T1000 (cell line): Measurements from ENCODE around the gene BRINP1.

Experiments used
- DNase-seq: peaks from one replicate; lab custom pipeline; 2025; ENCODE audit warnings: mixed read lengths; lab: John Stamatoyannopoulos, UW

Gene BRINP1

GRCh38 chr9:119368681-119369581 is at the start of gene BRINP1:
Gene BRINP1 (minus strand): TSS chr9:119369435. CDS start chr9:119313355, 56,080 bp downstream.
- no peak for DNase-seq

- DNase-seq: no peak
Observed at GRCh38 chr9:119418721-119419120, 49.5 kb upstream of the BRINP1 start.

GRCh38 chr9:119416793-119417192 is 47.6 kb upstream of the BRINP1 start:
- DNase-seq: no peak

GRCh38 chr9:119412399-119412798 is 43.2 kb upstream of the BRINP1 start:
- DNase-seq: no peak

GRCh38 chr9:119409552-119409951 is 40.3 kb upstream of the BRINP1 start:
- DNase-seq: no peak

- DNase-seq: no peak
Observed at GRCh38 chr9:119400606-119401005, 31.4 kb upstream of the BRINP1 start.

GRCh38 chr9:119398350-119398749 is 29.1 kb upstream of the BRINP1 start:
- DNase-seq: no peak

GRCh38 chr9:119391878-119392277 is 22.6 kb upstream of the BRINP1 start:
- no peak for DNase-seq

GRCh38 chr9:119375892-119376291 is 6.7 kb upstream of the BRINP1 start:
- DNase-seq: no peak

- DNase-seq: no peak
Observed at GRCh38 chr9:119372951-119373350, 3.7 kb upstream of the BRINP1 start.

GRCh38 chr9:119370816-119371215 is 1.6 kb upstream of the BRINP1 start:
- DNase-seq: peak; percentile 10

- DNase-seq: no peak
Observed at GRCh38 chr9:119369680-119370366, 588 bp upstream of the BRINP1 start.

GRCh38 chr9:119368179-119368578 is 1.1 kb downstream of the BRINP1 start:
- no peak for DNase-seq

- DNase-seq: no peak
Observed at GRCh38 chr9:119367683-119368075, 1.6 kb downstream of the BRINP1 start.

GRCh38 chr9:119366909-119367682 is 2.1 kb downstream of the BRINP1 start:
- no peak for DNase-seq

- no peak for DNase-seq
Observed at GRCh38 chr9:119365291-119366027, 3.8 kb downstream of the BRINP1 start.

GRCh38 chr9:119360237-119360636 is 9.0 kb downstream of the BRINP1 start:
- no peak for DNase-seq

GRCh38 chr9:119357336-119358096 is 11.7 kb downstream of the BRINP1 start:
- no peak for DNase-seq

- no peak for DNase-seq
Observed at GRCh38 chr9:119349351-119349825, 19.8 kb downstream of the BRINP1 start.

GRCh38 chr9:119343059-119343990 is 25.9 kb downstream of the BRINP1 start:
- no peak for DNase-seq
